Measurements from ENCODE around the gene SHKBP1.
A peak's percentile ranks its signal among the peaks of the same experiment; 100 is the strongest.

The SHKBP1 gene

GRCh38 chr19:40612831-40613689, 36.4 kb downstream of the SHKBP1 start:
- Histone ChIP-seq H3K27me3 (ENCODE audit: low read depth, low read length) (no peaks in the 10 kb centered on the region), H4K20me1 (ENCODE audit: insufficient read depth, low read length) (no peaks in the 10 kb centered on the region), H3K4me2 (ENCODE audit: low read length) (peak overlapping the region; percentile 83), H3K4me3 (ENCODE audit: low read length) (peak overlapping the region; percentile 91), H3K4me1 (ENCODE audit: low read length) (peaks cover 15% of the 10 kb centered on the region), H3K9me3 (ENCODE audit: insufficient read depth, low read length) (no peaks in the 10 kb centered on the region), H3K9ac (ENCODE audit: low read length) (peak overlapping the region; percentile 83), H2AFZ (ENCODE audit: low read depth, low read length) (peak overlapping the region; percentile 67; the same call in 1 of the 2 replicates), H3K27ac (ENCODE audit: low read length) (peak overlapping the region; percentile 52), H3K36me3 (replicated peaks; ENCODE audit: low read depth, low read length) (no peaks in the 10 kb centered on the region), H3K79me2 (ENCODE audit: low read length) (no peaks in the 10 kb centered on the region)
- TF ChIP-seq EZH2phosphoT487 (IDR thresholded peaks at IDR 0.05; ENCODE audit: low read depth) (no peak), CTCF (IDR thresholded peaks at IDR 0.05; ENCODE audit: low read depth, low read length) (no peak)

GRCh38 chr19:40613690-40614621, 37.3 kb downstream of the SHKBP1 start:
- Histone ChIP-seq H3K4me3 (ENCODE audit: low read length) (peak overlapping the region; percentile 91), H3K9ac (ENCODE audit: low read length) (peak overlapping the region; percentile 83), H3K4me1 (ENCODE audit: low read length) (peaks cover 13% of the 10 kb centered on the region), H2AFZ (ENCODE audit: low read depth, low read length) (peak overlapping the region; percentile 67; the same call in 1 of the 2 replicates), H4K20me1 (ENCODE audit: insufficient read depth, low read length) (no peaks in the 10 kb centered on the region), H3K27me3 (ENCODE audit: low read depth, low read length) (no peaks in the 10 kb centered on the region), H3K9me3 (ENCODE audit: insufficient read depth, low read length) (no peaks in the 10 kb centered on the region), H3K79me2 (ENCODE audit: low read length) (no peaks in the 10 kb centered on the region), H3K4me2 (ENCODE audit: low read length) (peak overlapping the region; percentile 83), H3K36me3 (replicated peaks; ENCODE audit: low read depth, low read length) (no peaks in the 10 kb centered on the region), H3K27ac (ENCODE audit: low read length) (peak overlapping the region; percentile 52)
- TF ChIP-seq EZH2phosphoT487 (IDR thresholded peaks at IDR 0.05; ENCODE audit: low read depth) = no peak
- no peak for TF ChIP-seq CTCF (IDR thresholded peaks at IDR 0.05; ENCODE audit: low read depth, low read length)

- Histone ChIP-seq H3K9me3 (ENCODE audit: insufficient read depth, low read length) (no peaks in the 10 kb centered on the region), H3K4me1 (ENCODE audit: low read length) (peaks cover 19% of the 10 kb centered on the region), H2AFZ (ENCODE audit: low read depth, low read length) (0 out of 2 replicates have a peak overlapping the region, but pooled peaks have one; percentile 67), H3K79me2 (ENCODE audit: low read length) (no peaks in the 10 kb centered on the region), H3K27me3 (ENCODE audit: low read depth, low read length) (no peaks in the 10 kb centered on the region), H3K36me3 (replicated peaks; ENCODE audit: low read depth, low read length) (no peaks in the 10 kb centered on the region), H3K4me2 (ENCODE audit: low read length) (peak overlapping the region; percentile 83), H3K4me3 (ENCODE audit: low read length) (peak overlapping the region; percentile 91), H3K27ac (ENCODE audit: low read length) (no peak overlapping the region), H3K9ac (ENCODE audit: low read length) (peak overlapping the region; percentile 83), H4K20me1 (ENCODE audit: insufficient read depth, low read length) (no peaks in the 10 kb centered on the region)
- TF ChIP-seq EZH2phosphoT487 (IDR thresholded peaks at IDR 0.05; ENCODE audit: low read depth) (no peak), CTCF (IDR thresholded peaks at IDR 0.05; ENCODE audit: low read depth, low read length) (no peak)
Observed at GRCh38 chr19:40614622-40615411, 38.1 kb downstream of the SHKBP1 start.

All from OCI-LY3 (cell line).